ENCODE data around the gene KLF7. TPM values are rescaled to one million over a fixed set of nuclear protein-coding genes. Genes with fewer than 3 reads are reported as not detected.

Gene KLF7
- total RNA-seq, 1 experiment from 2014 or later, result 7.3 TPM

DNA sequence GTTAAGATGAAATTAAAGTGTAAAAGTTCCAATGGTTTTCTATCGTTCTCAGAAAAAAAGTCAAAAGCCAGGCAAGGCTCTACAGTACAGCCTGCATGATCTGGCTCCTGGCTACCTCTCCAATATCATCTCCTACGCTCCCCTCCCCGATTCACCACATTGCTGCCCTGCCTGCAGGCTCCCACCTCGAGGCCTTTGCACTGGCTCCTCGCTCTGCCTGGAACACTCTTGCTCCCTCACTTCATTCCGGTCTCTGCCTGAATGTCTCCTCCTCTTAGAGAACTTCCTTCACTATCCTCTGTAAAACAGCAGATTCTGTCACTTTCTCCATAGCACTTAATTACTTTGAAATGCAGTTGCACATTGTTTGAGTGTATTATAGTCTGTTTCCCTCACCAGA, 72.5 kb downstream of the KLF7 start:
- DNase-seq (ENCODE audit: low read depth), result no peak

- no peak for DNase-seq (ENCODE audit: low read depth)
Measured at GRCh38 chr2:207092818-207093217, 72.9 kb downstream of the KLF7 start.

DNA sequence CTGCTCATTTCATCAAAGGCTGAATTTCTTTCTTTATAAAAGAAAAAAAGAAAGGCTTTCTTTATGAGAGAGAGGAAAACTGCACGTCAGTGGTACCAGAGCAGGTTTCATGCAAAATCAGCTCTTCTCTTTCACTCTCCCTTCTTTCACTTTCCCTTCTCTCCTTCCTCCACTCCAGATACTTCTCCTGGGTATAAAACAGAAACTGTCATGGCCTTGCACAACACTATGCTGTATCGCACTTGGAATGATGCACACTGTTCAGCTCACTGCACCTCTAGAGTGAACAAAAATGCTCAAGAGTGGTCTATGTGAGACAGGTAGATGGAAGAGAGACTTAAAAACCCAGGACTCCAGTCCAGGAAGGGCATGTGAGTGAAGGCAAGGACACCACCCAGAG, 73.8 kb downstream of the KLF7 start:
- DNase-seq (ENCODE audit: low read depth), result no peak

DNA sequence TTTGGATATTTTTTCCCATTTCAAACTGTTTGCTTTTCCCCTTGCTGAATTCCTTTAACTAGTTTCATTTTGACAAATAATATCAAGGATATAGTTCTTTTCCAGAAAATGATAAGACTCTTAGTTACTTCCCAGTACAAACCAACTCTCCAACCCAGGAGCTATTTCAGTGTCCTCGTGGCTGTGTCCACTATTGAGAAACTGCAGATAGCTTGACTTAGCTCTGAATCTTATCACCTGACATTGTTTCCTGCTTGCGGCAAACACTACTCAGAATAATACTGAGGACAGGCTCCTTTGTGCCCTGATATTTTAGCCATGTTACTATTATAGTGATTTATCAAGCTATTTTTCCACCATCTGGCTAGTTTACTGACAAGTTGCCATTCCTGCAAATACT, 74.6 kb downstream of the KLF7 start:
- DNase-seq (ENCODE audit: low read depth), result no peak

DNA sequence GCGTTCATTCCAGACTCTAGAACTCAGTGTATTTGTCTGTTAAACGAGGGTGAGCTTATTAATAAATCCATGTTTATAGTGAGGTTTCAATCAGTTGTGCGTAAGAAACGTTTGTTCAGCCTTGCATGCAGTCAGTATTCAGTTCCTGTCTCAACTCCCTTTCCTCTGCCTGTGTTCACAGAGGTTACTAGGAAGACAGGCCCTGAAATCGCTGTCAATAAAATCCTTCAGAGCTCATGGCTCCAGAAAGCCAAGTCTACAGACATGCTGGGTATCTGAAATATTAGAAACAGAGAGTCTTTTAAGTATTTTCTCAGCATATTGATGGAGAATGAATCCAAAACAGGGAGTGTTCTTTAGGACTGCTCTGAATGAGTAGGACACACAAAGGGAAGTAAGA, 75.4 kb downstream of the KLF7 start:
- no peak for DNase-seq (ENCODE audit: low read depth)

DNA sequence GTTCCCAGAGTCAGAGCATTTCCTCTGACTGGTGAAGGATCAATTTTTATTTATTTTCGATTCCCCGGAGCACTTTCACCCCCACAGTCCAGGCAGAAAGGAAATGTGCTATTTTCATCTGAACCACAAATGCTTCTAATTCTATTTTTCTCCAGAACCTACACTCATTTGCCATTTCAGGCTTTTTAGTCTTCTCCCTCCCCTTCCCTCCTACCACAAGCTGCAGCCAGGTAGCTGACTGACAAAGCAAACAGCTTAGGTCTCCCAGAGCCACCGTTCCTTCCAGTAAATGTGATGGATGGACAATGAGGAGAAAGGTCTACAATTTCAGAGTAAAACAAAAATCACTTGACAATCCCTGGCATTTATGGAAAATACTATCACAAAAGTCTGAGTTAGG, 76.9 kb downstream of the KLF7 start:
- DNase-seq (ENCODE audit: low read depth), result no peak

DNA sequence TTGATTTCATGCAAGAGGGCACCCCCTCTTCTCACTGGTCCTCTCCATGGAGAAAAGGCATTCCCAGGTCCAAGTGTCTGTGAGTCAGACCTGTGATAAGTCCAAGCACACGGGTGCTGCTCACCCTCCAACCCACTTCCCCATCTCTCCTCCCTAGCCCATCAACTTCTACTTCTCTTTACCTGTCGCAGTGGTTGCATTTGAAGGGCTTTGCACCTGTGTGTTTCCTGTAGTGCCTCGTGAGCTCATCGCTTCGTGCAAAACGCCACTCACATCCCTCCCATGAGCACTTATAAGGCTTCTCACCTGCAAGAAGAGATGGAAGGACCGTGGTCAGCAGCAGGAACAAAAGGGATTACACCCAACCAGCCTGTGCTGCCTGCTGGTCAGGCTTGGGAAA, 77.5 kb downstream of the KLF7 start:
- no peak for DNase-seq (ENCODE audit: low read depth)

- no peak for DNase-seq (ENCODE audit: low read depth)
Measured at GRCh38 chr2:207087046-207087902, 78.5 kb downstream of the KLF7 start.

DNA sequence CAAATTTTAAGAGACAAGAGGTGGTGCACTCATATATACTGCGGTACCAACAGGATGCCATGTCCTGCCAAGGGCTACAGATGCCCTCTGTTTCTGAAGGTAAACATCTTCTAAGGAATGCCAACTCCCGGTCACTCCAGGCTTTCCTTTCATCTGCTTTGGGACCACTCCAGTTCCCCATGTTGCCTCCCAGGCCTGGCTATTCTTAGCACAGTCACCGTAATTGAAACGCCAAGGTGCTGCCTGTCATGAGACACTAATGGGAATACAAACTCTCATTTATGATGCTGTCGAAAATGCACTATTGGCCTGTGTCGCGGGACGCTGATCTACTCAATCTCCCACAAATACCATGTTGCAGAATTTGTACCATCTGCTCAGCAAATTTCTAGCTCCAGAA, 79.6 kb downstream of the KLF7 start:
- DNase-seq (ENCODE audit: low read depth), result no peak

DNA sequence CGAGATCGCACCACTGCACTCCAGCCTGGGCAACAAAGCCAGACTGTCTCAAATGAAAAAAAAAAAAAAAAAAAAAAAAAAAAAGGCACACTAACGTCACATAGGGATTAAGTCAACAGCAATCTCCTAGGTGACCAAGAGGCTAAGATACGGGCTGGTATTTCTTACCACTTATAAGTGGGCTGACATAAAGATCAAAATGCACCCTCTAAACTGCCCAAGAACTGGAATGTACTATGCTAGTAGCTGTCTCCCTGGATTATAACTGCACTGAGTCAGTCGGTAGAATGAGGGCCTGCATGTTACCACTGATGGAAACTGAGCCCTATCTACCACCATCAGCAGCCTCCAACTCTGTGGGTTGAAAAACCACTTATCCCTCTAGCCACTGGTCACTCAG, 80.6 kb downstream of the KLF7 start:
- DNase-seq (ENCODE audit: low read depth), result no peak

DNA sequence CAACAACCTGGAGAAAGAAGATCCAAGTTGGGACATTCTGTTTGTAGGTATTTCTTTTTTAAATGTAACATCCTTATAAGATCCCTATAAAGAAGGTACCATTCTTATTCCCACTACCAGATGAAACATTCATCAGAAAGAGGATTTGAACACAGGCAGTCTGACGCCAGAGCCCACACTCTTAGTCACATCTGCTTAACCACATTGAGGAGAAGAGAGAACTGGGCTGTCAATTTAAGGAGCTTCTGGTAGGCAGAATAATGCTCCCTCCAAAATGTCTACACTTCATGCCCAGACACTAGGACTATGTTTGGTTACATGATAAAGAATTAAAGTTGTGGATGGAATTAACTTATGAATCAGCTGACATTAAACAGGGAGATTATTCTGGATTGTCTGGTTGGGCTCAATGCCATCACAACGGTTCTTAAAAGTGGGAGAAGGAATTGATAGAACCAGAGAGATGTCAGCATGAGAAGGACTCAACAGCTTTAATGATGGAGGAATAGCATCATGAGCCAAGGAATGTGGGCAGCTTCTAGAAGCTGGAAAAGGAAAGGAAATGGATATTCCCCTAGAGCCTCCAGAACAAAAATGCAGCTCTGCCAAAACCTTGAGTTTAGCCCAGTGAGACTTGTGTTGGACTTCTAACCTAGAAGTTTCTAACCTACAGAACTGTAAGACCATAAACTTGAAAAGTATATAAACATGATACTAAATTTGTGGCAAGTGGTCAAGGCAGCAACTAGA, 82.2 kb downstream of the KLF7 start:
- no peak for DNase-seq (ENCODE audit: low read depth)

DNA sequence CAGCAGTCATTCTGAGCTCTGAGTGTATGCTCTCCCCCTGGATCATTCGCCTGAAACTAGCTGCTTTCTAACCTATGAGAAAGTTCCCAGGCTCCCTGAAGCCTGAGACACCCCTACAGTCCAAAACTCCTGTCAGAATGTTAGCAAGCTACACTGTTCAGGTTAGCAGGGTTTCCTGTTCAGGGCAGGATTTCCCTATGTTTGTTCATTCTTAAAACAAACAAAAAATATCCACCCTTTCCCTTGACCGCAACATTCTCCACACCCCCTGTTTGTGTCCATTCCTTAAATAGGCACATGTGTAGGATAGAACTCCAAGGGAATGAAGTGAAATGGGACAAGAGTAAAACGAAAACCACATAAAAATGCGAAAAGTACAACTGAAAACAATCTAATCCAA, 83.1 kb downstream of the KLF7 start:
- no peak for DNase-seq (ENCODE audit: low read depth)

GRCh38 chr2:207078186-207078798, 87.5 kb downstream of the KLF7 start:
- DNase-seq (ENCODE audit: low read depth), result no peak

DNA sequence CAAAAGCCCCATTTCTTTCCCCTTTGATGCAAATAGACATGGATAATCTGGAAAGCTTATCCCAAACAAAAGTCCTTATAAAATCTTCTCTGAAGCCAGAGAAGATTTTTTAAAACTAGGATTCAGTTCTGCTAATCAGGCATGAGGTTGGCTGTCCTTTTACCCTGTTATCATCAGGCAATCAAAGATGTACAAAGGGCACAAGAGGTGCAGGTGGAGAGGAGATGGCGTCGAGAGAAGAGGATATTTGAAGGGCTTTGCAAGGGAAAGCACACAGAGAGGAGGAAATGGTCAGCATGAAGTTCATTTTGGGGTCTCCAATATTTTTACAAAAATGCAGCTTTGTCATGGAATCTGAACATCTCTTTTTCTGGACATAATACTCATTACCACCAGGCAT, 88.5 kb downstream of the KLF7 start:
- DNase-seq (ENCODE audit: low read depth), result no peak

- no peak for DNase-seq (ENCODE audit: low read depth)
Measured at GRCh38 chr2:207075456-207075855, 90.3 kb downstream of the KLF7 start.

GRCh38 chr2:207073801-207074678, 91.7 kb downstream of the KLF7 start:
- no peak for DNase-seq (ENCODE audit: low read depth)

DNA sequence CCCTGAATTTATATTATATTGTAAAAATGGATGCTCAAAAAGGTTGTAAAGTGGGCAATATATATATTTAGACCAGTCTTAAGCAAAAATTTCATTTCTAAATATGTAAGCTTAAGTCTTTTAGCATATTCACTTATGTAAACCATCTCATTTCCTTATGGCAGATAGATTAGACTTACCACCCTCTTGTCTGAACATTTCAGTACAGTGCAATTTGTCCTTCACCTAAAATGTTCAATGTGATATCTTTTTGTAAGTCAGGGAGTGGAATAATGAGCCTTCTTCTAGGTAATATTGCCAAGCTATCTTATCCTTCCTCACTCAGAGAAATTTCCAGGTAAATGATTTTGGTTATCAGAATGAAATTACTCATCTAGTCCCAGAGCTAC, 92.3 kb downstream of the KLF7 start:
- DNase-seq (ENCODE audit: low read depth), result no peak

- DNase-seq (ENCODE audit: low read depth), result no peak
Measured at GRCh38 chr2:207072571-207072970, 93.2 kb downstream of the KLF7 start.

DNA sequence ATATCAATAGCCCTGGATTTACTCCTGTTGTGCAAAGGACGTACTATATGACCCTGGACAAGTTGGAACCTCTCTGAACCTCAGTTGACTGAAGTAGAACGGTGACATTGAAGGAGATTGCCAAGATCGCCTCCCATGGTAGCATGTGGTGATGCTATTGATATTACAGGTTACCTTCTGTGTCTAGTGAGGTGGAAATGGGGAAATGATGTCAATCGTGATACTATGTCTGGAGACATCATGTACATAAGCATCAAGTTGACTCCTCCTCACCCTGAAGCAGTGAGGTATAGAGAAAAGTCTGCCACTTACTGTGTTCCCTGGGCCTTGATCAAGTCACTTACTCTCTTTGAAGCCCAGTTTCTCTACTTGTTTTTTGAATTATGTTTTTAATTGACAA, 93.9 kb downstream of the KLF7 start:
- no peak for DNase-seq (ENCODE audit: low read depth)

DNA sequence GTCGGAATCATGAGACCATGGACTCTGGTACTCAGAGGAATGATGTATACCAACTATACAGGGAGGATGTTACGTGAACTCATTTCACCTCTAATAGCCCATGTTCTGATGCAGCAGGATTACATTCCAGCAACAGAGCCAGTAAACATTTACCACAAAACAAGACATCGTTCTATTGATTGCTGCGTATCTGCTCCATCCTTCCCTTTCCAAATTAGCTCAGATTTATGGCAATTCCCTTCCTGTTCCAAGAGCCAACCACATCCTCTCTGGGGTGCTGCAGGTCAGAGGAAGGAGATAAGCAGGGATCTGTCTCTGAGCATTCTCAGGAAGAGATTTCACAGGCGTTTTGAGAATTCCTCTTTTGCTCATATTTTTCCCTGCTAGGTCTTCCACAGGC, 98.3 kb downstream of the KLF7 start:
- DNase-seq (ENCODE audit: low read depth), result peak; percentile 49

DNA sequence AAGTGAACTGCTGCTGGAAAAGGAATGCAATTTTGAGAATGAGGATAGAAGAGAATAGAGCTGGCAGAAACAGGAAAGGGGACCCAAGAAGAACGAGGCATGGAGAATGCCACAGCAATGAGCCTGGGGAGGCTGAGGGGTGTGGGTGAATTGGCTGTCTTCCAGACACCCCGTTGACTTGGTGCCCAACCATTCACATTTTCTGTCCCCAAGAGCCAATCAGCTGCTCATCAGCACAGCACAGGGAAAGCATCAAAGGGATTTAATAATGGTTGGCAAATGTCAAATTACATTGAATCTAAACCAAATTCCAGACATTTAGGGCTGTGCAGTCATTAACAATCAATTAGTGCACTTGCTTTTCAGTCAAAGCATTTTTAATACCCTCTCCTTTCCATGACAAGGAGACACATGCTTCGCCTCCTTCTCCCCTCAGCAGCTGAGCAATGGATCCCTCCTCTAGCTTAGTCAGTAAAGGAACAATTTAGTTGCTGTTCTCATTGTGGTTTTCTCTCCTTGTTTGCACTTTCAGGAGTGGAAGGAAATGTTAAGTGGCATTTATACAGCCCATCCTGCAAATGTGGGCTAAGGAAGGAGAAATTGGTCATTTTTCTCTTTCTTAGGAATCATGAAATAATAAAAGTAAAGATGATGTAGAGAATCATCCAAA, 98.8 kb downstream of the KLF7 start:
- DNase-seq (ENCODE audit: low read depth), result peak; percentile 16

Data from RPMI7951 (cell line).